Type B pancreatic cell (in vitro differentiated cells): ENCODE results near the gene VPS54. TPM values are rescaled to one million over a fixed set of nuclear protein-coding genes. Genes with fewer than 3 reads are reported as not detected.

Experiments used
- DNase-seq: peaks from one replicate; pipeline ENCODE4 v3.0.0; 2021; ENCODE audit warnings: mixed read lengths; ENCODE audit not compliant: unreplicated experiment; ENCODE audit errors: extremely low spot score
- H3K27ac Mint-ChIP-seq: 2 replicates; pipeline ENCODE4 v1.8.0; 2021; ENCODE audit warnings: mild to moderate bottlenecking, mixed read lengths
- H3K27me3 Mint-ChIP-seq: 2 replicates; pipeline ENCODE4 v1.8.0; 2021; ENCODE audit warnings: mixed read lengths
- H3K36me3 Mint-ChIP-seq: 2 replicates; pipeline ENCODE4 v1.8.0; 2021; ENCODE audit warnings: mixed read lengths
- H3K4me1 Mint-ChIP-seq: one replicate; pipeline ENCODE4 v1.8.0; 2021; ENCODE audit warnings: mixed read lengths; ENCODE audit not compliant: unreplicated experiment
- H3K4me3 Mint-ChIP-seq: 2 replicates; pipeline ENCODE4 v1.8.0; 2021; ENCODE audit warnings: mild to moderate bottlenecking, mixed read lengths
- H3K9me3 Mint-ChIP-seq: 2 replicates; pipeline ENCODE4 v1.8.0; 2021; ENCODE audit warnings: mixed read lengths
- CTCF ChIP-seq: fragments of 200-600 bp; sonication (generic); conservative IDR thresholded peaks from 2 replicates; pipeline ENCODE4 v1.5.0; 2021; ENCODE audit warnings: antibody characterized with exemption, mild to moderate bottlenecking
- total RNA-seq: library from RNA; stranded (reverse); gene quantifications from 2 replicates; pipeline ENCODE4 v1.2.1, GENCODE V29; 2021; ENCODE audit warnings: low replicate concordance

VPS54 gene
- total RNA-seq, 1 donor from 2014 or later, result 23.3 TPM

GRCh38 chr2:63899639-63900038, 119.6 kb downstream of the VPS54 start:
- Mint-ChIP-seq H3K27ac (no peak overlapping the region), H3K4me1 (no peaks in the 10 kb centered on the region), H3K9me3 (peaks cover 8% of the 10 kb centered on the region), H3K27me3 (no peaks in the 10 kb centered on the region), H3K4me3 (no peak overlapping the region), H3K36me3 (peaks cover 45% of the 10 kb centered on the region)
- TF ChIP-seq CTCF, result no peak
- no peak for DNase-seq

- Mint-ChIP-seq H3K36me3 (peaks cover 46% of the 10 kb centered on the region), H3K27me3 (no peaks in the 10 kb centered on the region), H3K9me3 (peaks cover 8% of the 10 kb centered on the region), H3K4me1 (no peaks in the 10 kb centered on the region), H3K27ac (no peak overlapping the region), H3K4me3 (no peak overlapping the region)
- DNase-seq, result no peak
- no peak for TF ChIP-seq CTCF
Observed at GRCh38 chr2:63898839-63899238, 120.4 kb downstream of the VPS54 start.

- H3K9me3 Mint-ChIP-seq, result no peaks in the 10 kb centered on the region
- H3K36me3 Mint-ChIP-seq, result peaks cover 30% of the 10 kb centered on the region
- no peak for DNase-seq
- TF ChIP-seq CTCF, result no peak
- H3K4me3 Mint-ChIP-seq, result no peak overlapping the region
- no peaks in the 10 kb centered on the region for H3K27me3 Mint-ChIP-seq
- H3K4me1 Mint-ChIP-seq, result peaks cover 5% of the 10 kb centered on the region
- no peak overlapping the region for H3K27ac Mint-ChIP-seq
Observed at GRCh38 chr2:63894167-63894566, 125.1 kb downstream of the VPS54 start.

GRCh38 chr2:63893163-63893562, 126.1 kb downstream of the VPS54 start:
- TF ChIP-seq CTCF, result no peak
- H3K27ac Mint-ChIP-seq, result no peak overlapping the region
- H3K9me3 Mint-ChIP-seq, result no peaks in the 10 kb centered on the region
- H3K4me1 Mint-ChIP-seq, result peaks cover 10% of the 10 kb centered on the region
- H3K36me3 Mint-ChIP-seq, result peaks cover 30% of the 10 kb centered on the region
- H3K4me3 Mint-ChIP-seq, result no peak overlapping the region
- H3K27me3 Mint-ChIP-seq, result no peaks in the 10 kb centered on the region
- DNase-seq, result no peak

GRCh38 chr2:63891488-63892030, 127.7 kb downstream of the VPS54 start:
- Mint-ChIP-seq H3K27me3 (no peaks in the 10 kb centered on the region), H3K9me3 (no peaks in the 10 kb centered on the region), H3K36me3 (peaks cover 34% of the 10 kb centered on the region), H3K4me3 (no peak overlapping the region), H3K27ac (no peak overlapping the region), H3K4me1 (peaks cover 10% of the 10 kb centered on the region)
- no peak for DNase-seq
- no peak for TF ChIP-seq CTCF

GRCh38 chr2:63890678-63891077, 128.6 kb downstream of the VPS54 start:
- no peak overlapping the region for H3K4me3 Mint-ChIP-seq
- no peak overlapping the region for H3K27ac Mint-ChIP-seq
- H3K27me3 Mint-ChIP-seq, result no peaks in the 10 kb centered on the region
- H3K36me3 Mint-ChIP-seq, result peaks cover 30% of the 10 kb centered on the region
- H3K9me3 Mint-ChIP-seq, result no peaks in the 10 kb centered on the region
- no peak for DNase-seq
- TF ChIP-seq CTCF, result no peak
- peaks cover 10% of the 10 kb centered on the region for H3K4me1 Mint-ChIP-seq
